ENCODE measurements around the gene PRSS22.

PRSS22 gene

GRCh38 chr16:2816751-2817339 is 41.1 kb downstream of the PRSS22 start, which contains the start of gene PRSS21:
PRSS21 (plus strand) TSS chr16:2817237; CDS start chr16:2817269, 32 bp downstream.
- no peak for DNase-seq (ENCODE audit: low read depth)

- DNase-seq (ENCODE audit: low read depth) = no peak
Observed at GRCh38 chr16:2815299-2815771, 42.6 kb downstream of the PRSS22 start.

- DNase-seq (ENCODE audit: low read depth) = no peak
Observed at GRCh38 chr16:2814551-2815298, 43.2 kb downstream of the PRSS22 start.

- no peak for DNase-seq (ENCODE audit: low read depth)
Observed at GRCh38 chr16:2813771-2814221, 44.2 kb downstream of the PRSS22 start.

GRCh38 chr16:2811703-2812471 is 46.1 kb downstream of the PRSS22 start:
- DNase-seq (ENCODE audit: low read depth) = no peak

- no peak for DNase-seq (ENCODE audit: low read depth)
Observed at GRCh38 chr16:2810651-2811050, 47.3 kb downstream of the PRSS22 start.

- DNase-seq (ENCODE audit: low read depth) = no peak
Observed at GRCh38 chr16:2809149-2809760, 48.7 kb downstream of the PRSS22 start.

GRCh38 chr16:2808181-2808580 is 49.8 kb downstream of the PRSS22 start:
- no peak for DNase-seq (ENCODE audit: low read depth)

GRCh38 chr16:2806286-2806685 is 51.7 kb downstream of the PRSS22 start:
- DNase-seq (ENCODE audit: low read depth) = no peak

GRCh38 chr16:2804728-2805127 is 53.2 kb downstream of the PRSS22 start:
- DNase-seq (ENCODE audit: low read depth) = no peak

- no peak for DNase-seq (ENCODE audit: low read depth)
Observed at GRCh38 chr16:2803545-2804195, 54.3 kb downstream of the PRSS22 start.

Measured in stimulated activated CD8-positive, alpha-beta memory T cell treated with anti-CD3 and anti-CD28 coated beads, Interleukin-15, amount 100 ng/mL, for 1 hour (primary cell).